WERI-Rb-1 (cell line): ENCODE measurements around the gene WAC.
"Not testable (repeated sequence)": the region's sequence is repeated elsewhere in the genome, so short reads cannot be mapped to it uniquely, and the experiment has no call there.

Experiments used
- DNase-seq: peaks from one replicate; pipeline ENCODE4 v3.0.0-alpha.2; 2020
- H3K27ac ChIP-seq: fragments of 250-450 bp; sonication (Bioruptor Pico); 2 replicates; pipeline ENCODE4 v1.5.1; 2020; ENCODE audit warnings: mild to moderate bottlenecking, moderate library complexity
- H3K27me3 ChIP-seq: fragments of 250-450 bp; sonication (Bioruptor Pico); 2 replicates; pipeline ENCODE4 v1.5.1; 2021; ENCODE audit warnings: mild to moderate bottlenecking, low read depth, moderate library complexity; ENCODE audit not compliant: insufficient read depth, severe bottlenecking
- H3K36me3 ChIP-seq: fragments of 250-450 bp; sonication (Bioruptor Pico); 2 replicates; pipeline ENCODE4 v1.5.1; 2020; ENCODE audit warnings: mild to moderate bottlenecking, moderate library complexity
- H3K4me3 ChIP-seq: 2 replicates; pipeline ENCODE4 v1.5.1; 2011; ENCODE audit warnings: low read depth, mild to moderate bottlenecking, control low read depth, low read length
- H3K9me3 ChIP-seq: fragments of 250-450 bp; sonication (Bioruptor Pico); 2 replicates; pipeline ENCODE4 v1.5.1; 2021; ENCODE audit warnings: mild to moderate bottlenecking, moderate library complexity; ENCODE audit not compliant: severe bottlenecking
- CTCF ChIP-seq: IDR thresholded peaks from 2 replicates; pipeline ENCODE4 v1.5.1; 2011; ENCODE audit warnings: low read depth, mild to moderate bottlenecking, control low read depth, inconsistent platforms, low read length

WAC gene

GRCh38 chr10:28505359-28505959 is 27.5 kb upstream of the WAC start:
- Histone ChIP-seq H3K27me3 (no peaks in the 10 kb centered on the region), H3K36me3 (no peaks in the 10 kb centered on the region), H3K9me3 (no peaks in the 10 kb centered on the region), H3K4me3 (no peak overlapping the region), H3K27ac (no peak overlapping the region)
- no peak for DNase-seq
- no peak for TF ChIP-seq CTCF

GRCh38 chr10:28508304-28508925 is 24.5 kb upstream of the WAC start:
- TF ChIP-seq CTCF, result no peak
- Histone ChIP-seq H3K27ac (no peak overlapping the region), H3K4me3 (no peak overlapping the region), H3K27me3 (no peaks in the 10 kb centered on the region), H3K36me3 (no peaks in the 10 kb centered on the region), H3K9me3 (no peaks in the 10 kb centered on the region)
- no peak for DNase-seq

- Histone ChIP-seq H3K27me3 (no peaks in the 10 kb centered on the region), H3K36me3 (no peaks in the 10 kb centered on the region), H3K27ac (no peak overlapping the region), H3K9me3 (no peaks in the 10 kb centered on the region), H3K4me3 (no peak overlapping the region)
- no peak for DNase-seq
- TF ChIP-seq CTCF, result no peak
These were observed 23.6 kb upstream of the WAC start for GRCh38 chr10:28509286-28509685.

GRCh38 chr10:28514648-28515047 is 18.3 kb upstream of the WAC start:
- Histone ChIP-seq H3K4me3 (no peak overlapping the region), H3K9me3 (no peaks in the 10 kb centered on the region), H3K36me3 (no peaks in the 10 kb centered on the region), H3K27ac (no peak overlapping the region), H3K27me3 (no peaks in the 10 kb centered on the region)
- no peak for TF ChIP-seq CTCF
- DNase-seq, result no peak

DNA sequence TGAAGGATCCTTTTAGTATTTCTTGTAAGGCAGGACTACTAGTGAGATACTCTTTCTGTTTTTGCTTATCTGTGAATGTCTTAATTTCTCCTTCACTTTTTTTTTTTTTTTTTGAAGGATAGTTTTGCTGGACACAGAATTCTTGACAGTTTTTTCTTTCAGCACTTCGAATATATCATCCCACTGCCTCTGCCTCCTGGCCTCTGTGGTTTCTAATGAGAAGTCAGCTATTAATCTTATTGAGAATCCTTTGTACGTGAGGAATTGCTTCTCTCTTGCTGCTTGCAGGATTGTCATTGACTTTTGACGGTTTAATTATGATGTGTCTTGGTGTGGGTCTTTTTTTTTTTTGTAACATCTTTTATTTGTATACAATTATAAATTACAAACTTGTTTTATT is 12.6 kb upstream of the WAC start:
- Histone ChIP-seq H3K27ac (no peak overlapping the region), H3K9me3 (no peaks in the 10 kb centered on the region)
- TF ChIP-seq CTCF, result no peak

GRCh38 chr10:28520828-28521227 is 12.1 kb upstream of the WAC start:
- not testable (repeated sequence) for H3K36me3 ChIP-seq, H3K27me3 ChIP-seq, H3K9me3 ChIP-seq, DNase-seq, H3K4me3 ChIP-seq, H3K27ac ChIP-seq

More for the DNA sequence above, 12.6 kb upstream of the WAC start:
- Histone ChIP-seq H3K27me3 (no peaks in the 10 kb centered on the region), H3K36me3 (no peaks in the 10 kb centered on the region), H3K4me3 (no peak overlapping the region)
- DNase-seq, result no peak

GRCh38 chr10:28521961-28522360 is 11.0 kb upstream of the WAC start:
- H3K36me3 ChIP-seq, H3K9me3 ChIP-seq, H3K27ac ChIP-seq, H3K27me3 ChIP-seq, H3K4me3 ChIP-seq, DNase-seq: not testable (repeated sequence)
